ENCODE results near the gene FBXO22. TPM values are rescaled to one million over a fixed set of nuclear protein-coding genes. Genes with fewer than 3 reads are reported as not detected.

Gene FBXO22
- total RNA-seq, 6 experiments from 2014 or later = 17.3 to 26.6 (median 20.0) TPM

GRCh38 chr15:75928680-75929608 is 25.3 kb downstream of the FBXO22 start:
- no peak overlapping the region for H3K4me3 ChIP-seq
- intact Hi-C loops (cut with DNase I) = no loop called here
- H3K27ac ChIP-seq = no peak overlapping the region
- WGBS (ENCODE audit: insufficient coverage, low coverage, low lambda C conversion rate, missing lambda C conversion rate) = 70% methylated on average over 8 of the region's 9 CpGs
- H3K9me3 ChIP-seq = no peaks in the 10 kb centered on the region
- DNase-seq (no peak), ATAC-seq (no peak)
- no peaks in the 10 kb centered on the region for H3K27me3 ChIP-seq
- TF ChIP-seq POLR2A (IDR thresholded peaks at IDR 0.05) = no peak
- TF ChIP-seq, protein P1, sequence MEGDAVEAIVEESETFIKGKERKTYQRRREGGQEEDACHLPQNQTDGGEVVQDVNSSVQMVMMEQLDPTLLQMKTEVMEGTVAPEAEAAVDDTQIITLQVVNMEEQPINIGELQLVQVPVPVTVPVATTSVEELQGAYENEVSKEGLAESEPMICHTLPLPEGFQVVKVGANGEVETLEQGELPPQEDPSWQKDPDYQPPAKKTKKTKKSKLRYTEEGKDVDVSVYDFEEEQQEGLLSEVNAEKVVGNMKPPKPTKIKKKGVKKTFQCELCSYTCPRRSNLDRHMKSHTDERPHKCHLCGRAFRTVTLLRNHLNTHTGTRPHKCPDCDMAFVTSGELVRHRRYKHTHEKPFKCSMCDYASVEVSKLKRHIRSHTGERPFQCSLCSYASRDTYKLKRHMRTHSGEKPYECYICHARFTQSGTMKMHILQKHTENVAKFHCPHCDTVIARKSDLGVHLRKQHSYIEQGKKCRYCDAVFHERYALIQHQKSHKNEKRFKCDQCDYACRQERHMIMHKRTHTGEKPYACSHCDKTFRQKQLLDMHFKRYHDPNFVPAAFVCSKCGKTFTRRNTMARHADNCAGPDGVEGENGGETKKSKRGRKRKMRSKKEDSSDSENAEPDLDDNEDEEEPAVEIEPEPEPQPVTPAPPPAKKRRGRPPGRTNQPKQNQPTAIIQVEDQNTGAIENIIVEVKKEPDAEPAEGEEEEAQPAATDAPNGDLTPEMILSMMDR (IDR thresholded peaks at IDR 0.05) = no peak
- peaks cover 0 to 30% (median 0%) of the 10 kb centered on the region in 4 donors for H3K36me3 ChIP-seq
- H3K4me1 ChIP-seq = no peaks in the 10 kb centered on the region

- H3K9me3 ChIP-seq = no peaks in the 10 kb centered on the region
- H3K4me3 ChIP-seq = no peak overlapping the region
- WGBS (ENCODE audit: insufficient coverage, low coverage, low lambda C conversion rate, missing lambda C conversion rate) = 64% methylated on average over 5 of the region's 5 CpGs
- no peaks in the 10 kb centered on the region for H3K4me1 ChIP-seq
- intact Hi-C loops (cut with DNase I) = no loop called here
- ATAC-seq (peak in 3 of 4 donors; percentile 32 to 54 (median 39)), DNase-seq (no peak)
- no peaks in the 10 kb centered on the region for H3K27me3 ChIP-seq
- no peak overlapping the region for H3K27ac ChIP-seq
- TF ChIP-seq POLR2A (IDR thresholded peaks at IDR 0.05) = no peak
- TF ChIP-seq, protein P1 (IDR thresholded peaks at IDR 0.05) = no peak
- H3K36me3 ChIP-seq = peaks cover 0 to 37% (median 0%) of the 10 kb centered on the region in 4 donors
Measured at GRCh38 chr15:75929799-75930565, 26.3 kb downstream of the FBXO22 start.

DNA sequence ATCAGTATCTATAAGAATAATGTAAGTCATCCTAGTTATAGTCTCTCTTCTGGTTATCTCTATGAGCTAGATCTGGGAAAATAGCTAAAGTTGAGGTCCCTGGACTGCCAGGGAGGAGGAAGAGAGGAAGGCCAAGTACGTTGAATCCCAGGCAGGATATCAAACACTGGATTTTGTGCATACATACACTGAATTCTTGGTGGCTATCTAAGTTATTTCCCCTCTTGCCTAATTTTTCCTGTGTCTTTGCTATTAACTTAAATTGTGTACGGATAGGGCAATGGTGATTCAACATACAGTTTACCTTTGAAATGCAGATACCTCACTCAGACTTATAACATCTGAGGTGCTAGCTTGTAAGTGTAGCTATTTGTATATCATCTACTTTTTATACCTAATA is 27.2 kb downstream of the FBXO22 start:
- Histone ChIP-seq H3K4me3 (no peak overlapping the region), H3K27me3 (no peaks in the 10 kb centered on the region), H3K4me1 (no peaks in the 10 kb centered on the region), H3K36me3 (peaks cover 0 to 37% (median 0%) of the 10 kb centered on the region in 4 donors), H3K27ac (no peak overlapping the region), H3K9me3 (no peaks in the 10 kb centered on the region)
- TF ChIP-seq, protein P1 (IDR thresholded peaks at IDR 0.05) = no peak
- TF ChIP-seq POLR2A (IDR thresholded peaks at IDR 0.05) = no peak
- DNase-seq = no peak
- 63% methylated on average over 2 of the region's 2 CpGs for WGBS (ENCODE audit: insufficient coverage, low coverage, low lambda C conversion rate, missing lambda C conversion rate)
- no peak for ATAC-seq
- intact Hi-C loops (cut with DNase I) = no loop called here

- no peak for TF ChIP-seq POLR2A (IDR thresholded peaks at IDR 0.05)
- TF ChIP-seq, protein P1 (IDR thresholded peaks at IDR 0.05) = no peak
- ATAC-seq = peak; percentile 37 to 63 (median 56)
Measured at GRCh38 chr15:75942464-75942863, 38.8 kb downstream of the FBXO22 start.

More at GRCh38 chr15:75942464-75942863, 38.8 kb downstream of the FBXO22 start:
- no peaks in the 10 kb centered on the region for H3K4me1 ChIP-seq
- intact Hi-C loops (cut with DNase I) = no loop called here
- H3K4me3 ChIP-seq = no peak overlapping the region
- no peak for DNase-seq
- no peaks in the 10 kb centered on the region for H3K27me3 ChIP-seq
- WGBS (ENCODE audit: insufficient coverage, low coverage, low lambda C conversion rate, missing lambda C conversion rate) = 27% methylated on average over 2 of the region's 3 CpGs
- H3K27ac ChIP-seq = no peak overlapping the region
- no peaks in the 10 kb centered on the region for H3K36me3 ChIP-seq
- no peaks in the 10 kb centered on the region for H3K9me3 ChIP-seq
